Measurements from ENCODE around the gene TICAM2. TPM values are rescaled to one million over a fixed set of nuclear protein-coding genes. Genes with fewer than 3 reads are reported as not detected.

The TICAM2 gene
- total RNA-seq, 2 donors from 2014 or later: 1.9 TPM

DNA sequence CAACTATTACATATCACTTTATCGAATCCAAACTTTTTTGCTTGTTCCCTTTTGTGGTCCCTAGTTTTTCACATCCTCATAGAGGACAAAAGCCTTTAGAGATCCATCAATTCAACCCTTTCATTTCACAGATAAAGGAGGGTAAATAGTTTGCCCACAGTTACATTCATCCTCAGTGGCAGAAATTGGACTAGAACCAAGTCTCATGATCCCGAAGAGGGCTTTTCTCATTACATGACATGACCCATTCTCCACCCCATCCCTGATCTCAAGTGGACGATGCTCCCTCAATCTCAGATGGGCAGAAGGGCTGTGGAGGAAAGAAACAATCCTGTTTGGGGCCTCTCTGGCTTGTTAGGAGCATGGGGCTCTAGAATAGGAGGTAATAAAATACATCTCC lies 23.1 kb downstream of the TICAM2 start:
- Histone ChIP-seq H3K9me3 (no peaks in the 10 kb centered on the region), H3K4me1 (replicated peaks) (no peaks in the 10 kb centered on the region), H3K4me3 (no peak overlapping the region), H3K27me3 (replicated peaks; ENCODE audit: insufficient read depth) (no peaks in the 10 kb centered on the region), H3K27ac (no peak overlapping the region), H3K36me3 (no peaks in the 10 kb centered on the region)
- TF ChIP-seq POLR2AphosphoS5 (IDR thresholded peaks at IDR 0.05) (no peak), POLR2A (IDR thresholded peaks at IDR 0.05) (no peak)
- TF ChIP-seq, protein P1, sequence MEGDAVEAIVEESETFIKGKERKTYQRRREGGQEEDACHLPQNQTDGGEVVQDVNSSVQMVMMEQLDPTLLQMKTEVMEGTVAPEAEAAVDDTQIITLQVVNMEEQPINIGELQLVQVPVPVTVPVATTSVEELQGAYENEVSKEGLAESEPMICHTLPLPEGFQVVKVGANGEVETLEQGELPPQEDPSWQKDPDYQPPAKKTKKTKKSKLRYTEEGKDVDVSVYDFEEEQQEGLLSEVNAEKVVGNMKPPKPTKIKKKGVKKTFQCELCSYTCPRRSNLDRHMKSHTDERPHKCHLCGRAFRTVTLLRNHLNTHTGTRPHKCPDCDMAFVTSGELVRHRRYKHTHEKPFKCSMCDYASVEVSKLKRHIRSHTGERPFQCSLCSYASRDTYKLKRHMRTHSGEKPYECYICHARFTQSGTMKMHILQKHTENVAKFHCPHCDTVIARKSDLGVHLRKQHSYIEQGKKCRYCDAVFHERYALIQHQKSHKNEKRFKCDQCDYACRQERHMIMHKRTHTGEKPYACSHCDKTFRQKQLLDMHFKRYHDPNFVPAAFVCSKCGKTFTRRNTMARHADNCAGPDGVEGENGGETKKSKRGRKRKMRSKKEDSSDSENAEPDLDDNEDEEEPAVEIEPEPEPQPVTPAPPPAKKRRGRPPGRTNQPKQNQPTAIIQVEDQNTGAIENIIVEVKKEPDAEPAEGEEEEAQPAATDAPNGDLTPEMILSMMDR (IDR thresholded peaks at IDR 0.05): no peak
- 72% methylated on average over 3 of the region's 3 CpGs for WGBS
- no peak for DNase-seq (ENCODE audit: low spot score)
- intact Hi-C loops (cut with DNase I): no loop called here

DNA sequence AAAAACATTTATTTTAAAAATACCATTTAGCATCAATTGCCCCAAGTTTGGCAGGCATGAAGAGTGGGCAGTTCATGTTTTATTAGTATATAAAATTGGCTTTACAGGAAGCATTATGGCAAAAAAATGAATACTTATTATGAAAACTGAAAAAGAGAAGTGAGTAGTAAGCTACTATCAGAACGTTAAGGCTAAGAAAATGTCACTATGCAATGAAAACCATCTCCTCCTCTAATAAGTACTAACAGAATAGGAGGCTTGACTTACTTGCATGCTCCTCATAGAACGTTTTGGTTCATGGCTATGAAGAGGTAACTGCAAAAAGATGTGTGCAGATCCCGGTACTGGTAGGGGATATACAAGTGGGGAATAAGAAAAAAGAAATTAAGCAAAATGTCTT lies 23.6 kb downstream of the TICAM2 start:
- no peak for DNase-seq (ENCODE audit: low spot score)
- 74% methylated on average over 3 of the region's 3 CpGs for WGBS

DNA sequence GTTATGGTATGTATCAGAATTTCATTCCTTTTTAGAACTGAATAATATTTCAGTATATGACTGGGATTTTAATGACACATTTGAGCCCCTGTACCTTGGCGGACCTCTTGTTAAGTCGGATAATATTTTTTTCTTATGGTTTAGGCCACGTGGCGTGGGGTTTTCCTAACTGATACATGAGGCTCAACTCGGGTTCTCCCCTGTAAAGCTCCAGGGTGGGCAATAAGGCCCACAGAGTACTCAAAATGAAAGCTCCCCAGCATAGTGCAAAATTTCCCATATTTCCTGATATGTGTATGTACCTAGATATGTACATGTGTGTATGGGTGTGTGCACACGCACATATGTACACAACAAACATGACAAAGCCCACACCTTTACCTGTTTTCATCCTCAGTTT lies 24.5 kb downstream of the TICAM2 start:
- 98% methylated on average over 6 of the region's 6 CpGs for WGBS
- Histone ChIP-seq H3K9me3 (no peaks in the 10 kb centered on the region), H3K4me1 (replicated peaks) (no peaks in the 10 kb centered on the region), H3K27ac (no peak overlapping the region), H3K36me3 (no peaks in the 10 kb centered on the region), H3K4me3 (no peak overlapping the region), H3K27me3 (replicated peaks; ENCODE audit: insufficient read depth) (no peaks in the 10 kb centered on the region)
- no peak for DNase-seq (ENCODE audit: low spot score)
- TF ChIP-seq POLR2A (IDR thresholded peaks at IDR 0.05) (no peak), POLR2AphosphoS5 (IDR thresholded peaks at IDR 0.05) (no peak)
- TF ChIP-seq, protein P1 (IDR thresholded peaks at IDR 0.05): no peak
- intact Hi-C loops (cut with DNase I): no loop called here

More for the DNA sequence above, 23.6 kb downstream of the TICAM2 start:
- no peaks in the 10 kb centered on the region for H3K9me3 ChIP-seq
- TF ChIP-seq POLR2AphosphoS5 (IDR thresholded peaks at IDR 0.05) (no peak), POLR2A (IDR thresholded peaks at IDR 0.05) (no peak)
- TF ChIP-seq, protein P1 (IDR thresholded peaks at IDR 0.05): no peak
- H3K27me3 ChIP-seq (replicated peaks; ENCODE audit: insufficient read depth): no peaks in the 10 kb centered on the region
- H3K4me3 ChIP-seq: no peak overlapping the region
- no peaks in the 10 kb centered on the region for H3K4me1 ChIP-seq (replicated peaks)
- H3K27ac ChIP-seq: no peak overlapping the region
- no peaks in the 10 kb centered on the region for H3K36me3 ChIP-seq
- intact Hi-C loops (cut with DNase I): no loop called here

DNA sequence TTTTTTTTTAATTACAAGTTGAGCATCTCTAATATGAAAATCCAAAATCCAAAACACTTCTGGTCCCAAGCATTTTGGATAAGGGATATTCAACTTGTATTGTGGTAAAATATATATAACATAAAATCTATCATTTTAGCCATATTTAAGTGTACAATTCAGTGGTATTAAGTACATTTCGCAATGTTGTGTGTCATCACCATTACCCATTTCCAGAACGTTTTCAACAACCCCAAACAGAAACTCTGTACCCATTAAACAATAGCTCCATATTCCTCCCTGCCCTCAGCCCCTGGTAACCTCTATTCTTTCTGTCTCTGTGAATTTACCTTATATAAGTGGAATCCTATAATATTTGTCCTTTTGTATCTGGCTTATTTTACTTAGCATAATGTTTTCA lies 24.9 kb downstream of the TICAM2 start:
- intact Hi-C loops (cut with DNase I): no loop called here
- no peaks in the 10 kb centered on the region for H3K36me3 ChIP-seq
- H3K4me3 ChIP-seq: no peak overlapping the region
- 93% methylated on average over 2 of the region's 2 CpGs for WGBS
- H3K27ac ChIP-seq: no peak overlapping the region
- TF ChIP-seq POLR2A (IDR thresholded peaks at IDR 0.05) (no peak), POLR2AphosphoS5 (IDR thresholded peaks at IDR 0.05) (no peak)
- TF ChIP-seq, protein P1 (IDR thresholded peaks at IDR 0.05): no peak
- H3K9me3 ChIP-seq: no peaks in the 10 kb centered on the region
- no peaks in the 10 kb centered on the region for H3K27me3 ChIP-seq (replicated peaks; ENCODE audit: insufficient read depth)
- H3K4me1 ChIP-seq (replicated peaks): no peaks in the 10 kb centered on the region
- no peak for DNase-seq (ENCODE audit: low spot score)

DNA sequence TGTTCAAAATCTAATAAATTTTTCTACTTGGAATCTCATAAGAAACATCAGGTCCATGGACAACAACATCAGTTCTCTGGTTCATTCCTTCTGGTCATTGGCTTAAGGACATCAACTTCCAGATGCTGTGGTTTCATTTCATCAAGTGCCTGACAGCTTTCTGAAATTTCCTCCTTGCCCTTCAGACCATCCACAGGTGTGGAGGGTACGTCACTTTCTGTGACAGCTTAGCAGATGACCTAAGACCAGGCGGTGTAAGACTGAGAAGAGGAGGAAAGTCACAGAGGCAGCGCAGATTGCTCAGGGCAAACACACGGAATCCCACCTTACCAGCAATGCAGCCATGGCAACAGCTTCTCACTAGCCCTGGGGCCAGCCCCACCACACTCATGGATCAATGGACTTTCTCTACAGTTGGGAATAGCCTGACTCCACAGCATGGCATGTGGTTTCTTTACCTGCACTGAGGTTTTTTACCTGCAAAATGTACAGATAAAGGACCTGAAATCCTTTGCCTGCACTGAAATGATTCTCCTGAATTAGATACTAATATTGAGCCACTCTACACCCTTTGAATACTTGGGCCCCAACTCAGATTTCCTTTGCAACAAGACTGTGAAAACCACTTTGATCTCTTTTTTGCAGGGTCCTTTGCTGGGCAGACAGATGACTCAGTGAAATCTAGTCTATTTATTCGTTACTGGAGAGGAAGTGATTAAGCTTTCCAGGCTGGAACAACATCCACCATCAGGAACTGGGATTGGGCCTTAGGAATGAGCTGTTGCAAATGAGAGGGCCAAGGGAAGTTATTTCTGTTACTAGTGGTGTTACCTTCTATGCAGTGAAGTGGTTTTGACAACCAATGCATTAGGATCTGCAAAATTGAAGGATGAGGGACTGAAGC lies 26.9 kb downstream of the TICAM2 start:
- no peaks in the 10 kb centered on the region for H3K4me1 ChIP-seq (replicated peaks)
- no peak for DNase-seq (ENCODE audit: low spot score)
- WGBS: 90% methylated on average over 5 of the region's 5 CpGs
- no peak overlapping the region for H3K4me3 ChIP-seq
- H3K27ac ChIP-seq: no peak overlapping the region
- no peaks in the 10 kb centered on the region for H3K27me3 ChIP-seq (replicated peaks; ENCODE audit: insufficient read depth)
- TF ChIP-seq POLR2AphosphoS5 (IDR thresholded peaks at IDR 0.05): no peak
- no peaks in the 10 kb centered on the region for H3K9me3 ChIP-seq
- intact Hi-C loops (cut with DNase I): no loop called here
- no peaks in the 10 kb centered on the region for H3K36me3 ChIP-seq
